GOT3 (cell line): ENCODE results near the gene CARD6.
A peak's percentile ranks its signal among the peaks of the same experiment; 100 is the strongest.
"Not testable (repeated sequence)": the region's sequence is repeated elsewhere in the genome, so short reads cannot be mapped to it uniquely, and the experiment has no call there.

Experiments used
- DNase-seq: peaks from one replicate; lab custom pipeline; 2025; ENCODE audit warnings: mixed read lengths; lab: John Stamatoyannopoulos, UW

The CARD6 gene

GRCh38 chr5:40828690-40829661 lies 12.2 kb upstream of the CARD6 start:
- DNase-seq, result no peak

DNA sequence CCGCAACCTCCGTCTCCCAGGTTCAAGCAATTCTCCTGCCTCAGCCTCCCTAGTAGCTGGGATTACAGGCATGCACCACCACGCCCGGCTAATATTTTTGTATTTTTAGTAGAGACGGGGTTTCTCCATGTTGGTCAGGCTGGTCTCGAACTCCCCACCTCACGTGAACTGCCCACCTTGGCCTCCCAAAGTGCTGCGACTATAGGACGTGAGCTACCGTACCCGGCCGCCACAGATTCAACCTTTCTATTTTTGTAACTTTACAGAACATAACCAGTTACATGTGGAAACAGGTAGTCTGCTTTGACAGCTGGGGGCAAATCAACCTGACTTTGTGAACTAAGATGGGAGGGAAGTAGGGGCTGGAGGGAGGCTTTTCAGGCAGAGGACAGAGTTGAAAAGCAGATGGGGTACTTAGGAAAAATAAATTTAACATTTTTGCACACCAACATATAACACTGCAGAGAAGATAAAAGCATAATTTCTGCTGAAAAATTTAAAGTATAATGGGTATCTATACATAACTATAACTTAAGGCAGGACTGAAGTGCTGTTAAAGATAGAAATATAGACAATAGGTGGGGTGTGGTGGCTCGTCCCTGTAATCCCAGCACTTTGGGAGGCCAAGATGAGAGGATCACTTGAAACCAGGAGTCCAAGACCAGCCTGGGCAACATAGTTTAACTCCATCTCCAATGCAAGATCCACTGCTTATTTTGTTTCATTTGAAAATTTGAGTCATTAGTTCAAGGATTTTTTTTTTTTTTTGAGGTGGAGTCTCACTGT lies 11.2 kb upstream of the CARD6 start:
- DNase-seq, result no peak

- DNase-seq, result no peak
These were observed 9.6 kb upstream of the CARD6 start for GRCh38 chr5:40831346-40832210.

DNA sequence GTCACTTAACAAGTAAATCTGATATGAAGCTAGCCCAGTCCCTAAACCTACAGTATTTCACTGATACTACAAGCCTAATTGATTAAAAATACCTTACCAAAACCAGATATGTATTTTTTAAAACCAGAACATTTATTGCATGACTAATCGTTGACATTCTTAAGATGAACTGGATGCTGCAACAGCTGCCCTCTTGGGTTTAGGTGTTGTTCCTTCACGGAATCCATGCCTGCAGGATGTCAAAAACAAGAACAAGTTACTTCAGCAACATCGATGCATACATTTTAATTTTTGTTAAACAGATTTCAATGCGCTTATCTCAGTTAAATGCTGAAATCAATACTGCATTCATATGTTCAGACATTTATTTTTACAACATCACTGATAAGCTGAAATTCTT lies 8.8 kb upstream of the CARD6 start:
- no peak for DNase-seq

GRCh38 chr5:40833712-40834229 lies 7.4 kb upstream of the CARD6 start:
- no peak for DNase-seq

DNA sequence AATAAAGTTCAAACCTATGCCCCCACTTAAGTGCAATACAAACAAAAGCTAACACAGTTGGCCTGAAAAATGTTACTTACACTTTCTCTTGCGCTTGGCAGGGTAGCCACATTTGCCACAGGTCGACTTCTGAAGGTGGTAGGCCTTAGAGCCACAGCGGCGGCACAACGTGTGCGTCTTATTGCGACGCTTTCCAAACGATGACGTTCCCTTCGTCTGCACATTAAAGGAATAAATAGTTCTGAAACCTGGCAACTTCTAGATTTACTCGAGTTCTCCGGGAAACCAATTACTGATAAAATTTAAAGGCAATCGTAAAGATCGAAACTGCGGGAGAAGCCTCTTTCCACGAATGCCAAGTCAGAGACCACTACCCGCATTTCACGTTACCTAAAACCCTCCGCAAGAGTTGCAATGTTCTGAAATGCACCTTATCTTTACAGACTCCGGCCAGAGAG lies 6.7 kb upstream of the CARD6 start:
- DNase-seq, result no peak

GRCh38 chr5:40834849-40835787 lies 6.0 kb upstream of the CARD6 start, which contains the start of gene RPL37:
RPL37 (minus strand) TSS chr5:40835222; CDS start chr5:40835185, 37 bp downstream.
- peak; percentile 89 for DNase-seq

DNA sequence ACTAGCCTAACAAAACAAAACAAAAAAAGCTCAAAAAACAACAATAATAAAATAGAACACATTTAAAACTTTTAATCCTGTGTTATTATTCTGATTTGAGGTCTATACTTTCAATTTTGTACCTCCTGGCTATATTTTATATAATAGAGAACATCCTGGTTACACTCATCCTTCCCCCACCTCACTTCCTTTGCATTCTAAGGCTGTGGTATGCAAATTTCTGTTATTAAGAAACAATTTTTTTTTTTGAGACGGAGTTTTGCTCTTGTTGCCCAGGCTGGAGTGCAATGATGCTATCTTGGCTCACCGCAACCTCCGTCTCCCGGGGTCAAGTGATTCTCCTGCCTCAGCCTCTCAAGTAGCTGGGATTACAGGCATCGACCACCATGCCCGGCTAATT lies 3.1 kb upstream of the CARD6 start:
- DNase-seq, result no peak

- no peak for DNase-seq
These were observed 1.2 kb downstream of the CARD6 start for GRCh38 chr5:40842351-40842750.

GRCh38 chr5:40844565-40844964 lies 3.4 kb downstream of the CARD6 start:
- DNase-seq, result no peak

- DNase-seq, result no peak
These were observed 5.2 kb downstream of the CARD6 start for GRCh38 chr5:40846371-40846770.

- no peak for DNase-seq
These were observed 6.4 kb downstream of the CARD6 start for GRCh38 chr5:40847525-40847924.

DNA sequence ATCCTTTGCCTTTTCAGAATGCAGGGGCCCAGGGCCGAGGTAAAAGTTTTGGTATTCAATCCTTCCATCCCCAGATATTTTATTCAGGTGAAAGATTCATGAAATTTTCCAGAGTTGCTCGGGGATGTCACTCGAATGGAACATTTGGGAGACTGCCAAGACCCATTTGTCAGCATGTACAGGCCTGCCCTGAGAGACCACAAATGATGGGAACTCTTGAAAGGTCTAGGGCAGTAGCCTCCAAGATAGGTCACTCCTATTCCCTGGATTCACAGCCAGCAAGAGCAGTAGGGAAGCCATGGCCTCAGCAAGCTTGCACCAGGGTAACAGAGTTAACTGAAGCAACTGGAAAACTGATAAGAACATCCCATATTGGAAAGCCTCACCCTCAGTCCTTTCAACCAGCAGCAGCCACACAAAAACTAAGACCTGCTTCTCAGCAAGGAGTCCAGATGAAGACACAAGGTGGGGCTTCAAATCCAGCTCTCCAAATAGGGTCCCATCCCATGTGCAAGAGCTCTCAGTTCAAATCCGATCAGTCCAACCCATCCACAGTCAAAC lies 12.5 kb downstream of the CARD6 start:
- DNase-seq, result no peak

GRCh38 chr5:40860711-40861110 lies 19.5 kb downstream of the CARD6 start:
- DNase-seq, result no peak

- not testable (repeated sequence) for DNase-seq
These were observed 23.8 kb downstream of the CARD6 start for GRCh38 chr5:40865004-40865403.

DNA sequence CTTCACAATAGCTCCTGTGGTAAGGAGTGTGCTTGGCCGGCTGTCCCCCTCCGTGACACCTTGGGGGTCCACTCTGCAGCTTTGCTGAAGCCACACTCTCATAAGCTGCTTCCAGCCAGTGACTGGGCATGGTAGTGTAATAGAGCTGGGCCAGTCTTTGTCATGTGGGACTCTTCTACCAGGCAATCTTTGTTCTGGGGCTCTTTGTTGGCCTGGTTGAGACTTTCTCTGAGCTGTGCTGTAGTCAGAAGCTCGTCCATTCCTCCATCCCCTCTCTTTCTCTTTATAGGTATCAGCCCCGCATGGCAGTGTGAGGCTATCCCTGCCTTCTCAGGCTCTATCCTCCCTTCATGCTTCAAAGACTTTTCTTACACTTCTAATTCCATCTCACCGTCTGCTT lies 25.7 kb downstream of the CARD6 start:
- no peak for DNase-seq

DNA sequence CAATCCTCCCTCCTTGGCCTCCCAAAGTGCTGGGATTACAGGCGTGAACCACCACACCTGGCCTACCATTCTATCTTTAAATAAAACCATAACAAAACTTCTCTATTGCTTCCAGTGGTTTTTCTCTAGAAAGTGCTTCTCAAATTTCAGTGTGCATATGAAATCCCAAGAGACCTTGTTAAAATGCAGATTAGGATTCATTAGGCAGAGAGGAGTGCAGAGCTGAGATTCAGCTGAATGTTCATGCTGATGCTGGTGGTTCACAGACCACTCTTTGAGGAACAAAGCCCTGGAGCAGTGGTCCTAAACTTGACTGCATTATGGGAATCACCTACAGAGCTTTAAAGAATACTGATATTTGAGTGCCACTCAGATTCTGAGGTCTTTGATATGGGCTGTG lies 28.2 kb downstream of the CARD6 start:
- no peak for DNase-seq

- no peak for DNase-seq
These were observed 30.0 kb downstream of the CARD6 start for GRCh38 chr5:40871177-40871576.

DNA sequence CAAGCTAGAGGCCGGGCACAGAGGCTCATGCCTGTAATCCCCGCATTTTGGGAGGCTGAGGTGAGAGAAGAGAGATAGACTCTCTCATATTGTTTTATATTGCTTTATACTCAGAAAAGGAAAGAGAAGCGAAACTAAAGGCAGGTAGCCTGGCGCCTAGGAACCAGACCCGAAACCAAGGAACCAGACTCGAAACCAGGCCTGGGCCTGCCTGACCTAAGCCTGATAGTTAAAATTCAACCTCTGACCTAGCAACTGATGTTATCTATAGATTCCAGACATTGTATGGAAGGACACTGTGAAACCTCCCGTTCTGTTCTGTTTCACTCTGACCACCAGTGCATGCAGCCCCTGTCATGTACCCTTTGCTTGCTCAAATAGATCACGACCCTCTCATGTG lies 31.1 kb downstream of the CARD6 start:
- not testable (repeated sequence) for DNase-seq

GRCh38 chr5:40873286-40873880 lies 32.2 kb downstream of the CARD6 start:
- DNase-seq, result no peak
